Liver (tissue), 3 donors: ENCODE data around the gene RAPGEF6.

Experiments used
- FOXA1 ChIP-seq: IDR thresholded peaks from 2 replicates; pipeline ENCODE4 v1.6.1; 2016; ENCODE audit warnings: antibody characterized with exemption
- GABPA ChIP-seq, 2 donors: IDR thresholded peaks in 1 of 2; conservative IDR thresholded peaks in 1 of 2; 2 replicates each; pipeline ENCODE4 v1.6.1; 2016; ENCODE audit warnings: antibody characterized with exemption in 2 of 2, mild to moderate bottlenecking in 1 of 2, moderate library complexity in 1 of 2
- SP1 ChIP-seq: IDR thresholded peaks from 2 replicates; pipeline ENCODE4 v1.6.1; 2018; ENCODE audit warnings: antibody characterized with exemption, mild to moderate bottlenecking
- YY1 ChIP-seq: IDR thresholded peaks from 2 replicates; pipeline ENCODE4 v1.6.1; 2016; ENCODE audit warnings: antibody characterized with exemption, mild to moderate bottlenecking
- TF ChIP-seq, protein P1 (sequence below): fragments of 150-350 bp; IDR thresholded peaks from 2 replicates; pipeline ENCODE4 v1.5.1; 2017; ENCODE audit warnings: improper control_type of control experiment, low read depth, low read length; ENCODE audit not compliant: missing input control
- TF ChIP-seq, protein P2 (sequence below): IDR thresholded peaks from 2 replicates; pipeline ENCODE4 v1.6.1; 2016; ENCODE audit warnings: antibody characterized with exemption
- donor health status: healthy.
- donor health status: healthy.

DNA sequence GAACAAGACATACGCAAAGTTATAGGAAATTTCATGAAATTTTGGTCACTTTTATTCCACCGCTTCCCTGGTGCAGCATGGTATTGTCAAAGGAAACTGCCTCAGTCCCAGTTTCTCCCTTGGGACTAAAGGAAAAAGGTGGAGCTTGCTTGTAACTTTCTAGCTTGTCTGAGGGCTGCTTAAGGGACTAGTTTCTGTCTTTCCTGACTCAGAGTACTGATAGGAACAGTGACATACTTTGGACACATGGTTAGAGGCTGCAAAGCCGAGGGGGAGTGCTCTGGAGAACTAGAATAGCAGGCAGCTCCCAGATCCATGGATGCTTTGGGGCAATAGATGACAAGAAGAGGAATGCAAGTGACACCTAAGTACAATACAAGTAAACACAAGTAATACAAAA is 234.4 kb downstream of the RAPGEF6 start:
- TF ChIP-seq, protein P1, sequence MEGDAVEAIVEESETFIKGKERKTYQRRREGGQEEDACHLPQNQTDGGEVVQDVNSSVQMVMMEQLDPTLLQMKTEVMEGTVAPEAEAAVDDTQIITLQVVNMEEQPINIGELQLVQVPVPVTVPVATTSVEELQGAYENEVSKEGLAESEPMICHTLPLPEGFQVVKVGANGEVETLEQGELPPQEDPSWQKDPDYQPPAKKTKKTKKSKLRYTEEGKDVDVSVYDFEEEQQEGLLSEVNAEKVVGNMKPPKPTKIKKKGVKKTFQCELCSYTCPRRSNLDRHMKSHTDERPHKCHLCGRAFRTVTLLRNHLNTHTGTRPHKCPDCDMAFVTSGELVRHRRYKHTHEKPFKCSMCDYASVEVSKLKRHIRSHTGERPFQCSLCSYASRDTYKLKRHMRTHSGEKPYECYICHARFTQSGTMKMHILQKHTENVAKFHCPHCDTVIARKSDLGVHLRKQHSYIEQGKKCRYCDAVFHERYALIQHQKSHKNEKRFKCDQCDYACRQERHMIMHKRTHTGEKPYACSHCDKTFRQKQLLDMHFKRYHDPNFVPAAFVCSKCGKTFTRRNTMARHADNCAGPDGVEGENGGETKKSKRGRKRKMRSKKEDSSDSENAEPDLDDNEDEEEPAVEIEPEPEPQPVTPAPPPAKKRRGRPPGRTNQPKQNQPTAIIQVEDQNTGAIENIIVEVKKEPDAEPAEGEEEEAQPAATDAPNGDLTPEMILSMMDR: no peak
- TF ChIP-seq SP1: no peak
- no peak for TF ChIP-seq GABPA (IDR thresholded peaks at IDR 0.05 in 1 of 2, conservative IDR thresholded peaks at IDR 0.05 in 1 of 2)
- TF ChIP-seq, protein P2, sequence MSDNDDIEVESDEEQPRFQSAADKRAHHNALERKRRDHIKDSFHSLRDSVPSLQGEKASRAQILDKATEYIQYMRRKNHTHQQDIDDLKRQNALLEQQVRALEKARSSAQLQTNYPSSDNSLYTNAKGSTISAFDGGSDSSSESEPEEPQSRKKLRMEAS: no peak
- no peak for TF ChIP-seq YY1
- TF ChIP-seq FOXA1: no peak
